ENCODE data around the gene MAFB. TPM values are rescaled to one million over a fixed set of nuclear protein-coding genes. Genes with fewer than 3 reads are reported as not detected.

The MAFB gene
- polyA plus RNA-seq, 1 of the 3 experiments (the other 2 are of a cell fraction) = 0.08 TPM

DNA sequence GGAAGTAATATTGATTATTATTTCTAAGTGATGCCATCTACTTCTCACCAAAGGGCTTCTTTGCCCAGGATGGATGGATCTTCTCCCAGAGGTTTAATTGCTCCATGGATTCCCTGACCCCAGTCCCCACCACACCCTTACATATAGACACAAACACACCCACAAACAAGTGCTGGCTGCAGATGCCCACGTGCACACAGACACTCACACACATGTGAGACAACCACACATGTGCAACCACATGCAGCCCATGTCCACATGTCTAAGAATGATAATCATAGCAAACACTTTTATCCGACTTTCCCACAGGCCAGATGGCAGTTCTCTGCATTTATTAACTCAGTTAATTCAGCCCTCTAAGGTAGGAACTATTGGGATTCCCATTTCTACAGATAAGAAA is 44.2 kb downstream of the MAFB start:
- DNase-seq = no peak
- H3K9ac ChIP-seq = no peak overlapping the region
- CTCF ChIA-PET = no interaction called here
- no peaks in the 10 kb centered on the region for H3K79me2 ChIP-seq (ENCODE audit: insufficient read depth)
- no peaks in the 10 kb centered on the region for H3F3A ChIP-seq (replicated peaks; ENCODE audit: insufficient read depth)
- H3K9me3 ChIP-seq = no peaks in the 10 kb centered on the region
- H3K9me2 ChIP-seq = no peaks in the 10 kb centered on the region
- H3K36me3 ChIP-seq (replicated peaks in 1 of 2; ENCODE audit: control insufficient read depth in 1 of 2, insufficient read depth in 2 of 2, low read length in 1 of 2) = no peaks in the 10 kb centered on the region
- TF ChIP-seq, protein P1, sequence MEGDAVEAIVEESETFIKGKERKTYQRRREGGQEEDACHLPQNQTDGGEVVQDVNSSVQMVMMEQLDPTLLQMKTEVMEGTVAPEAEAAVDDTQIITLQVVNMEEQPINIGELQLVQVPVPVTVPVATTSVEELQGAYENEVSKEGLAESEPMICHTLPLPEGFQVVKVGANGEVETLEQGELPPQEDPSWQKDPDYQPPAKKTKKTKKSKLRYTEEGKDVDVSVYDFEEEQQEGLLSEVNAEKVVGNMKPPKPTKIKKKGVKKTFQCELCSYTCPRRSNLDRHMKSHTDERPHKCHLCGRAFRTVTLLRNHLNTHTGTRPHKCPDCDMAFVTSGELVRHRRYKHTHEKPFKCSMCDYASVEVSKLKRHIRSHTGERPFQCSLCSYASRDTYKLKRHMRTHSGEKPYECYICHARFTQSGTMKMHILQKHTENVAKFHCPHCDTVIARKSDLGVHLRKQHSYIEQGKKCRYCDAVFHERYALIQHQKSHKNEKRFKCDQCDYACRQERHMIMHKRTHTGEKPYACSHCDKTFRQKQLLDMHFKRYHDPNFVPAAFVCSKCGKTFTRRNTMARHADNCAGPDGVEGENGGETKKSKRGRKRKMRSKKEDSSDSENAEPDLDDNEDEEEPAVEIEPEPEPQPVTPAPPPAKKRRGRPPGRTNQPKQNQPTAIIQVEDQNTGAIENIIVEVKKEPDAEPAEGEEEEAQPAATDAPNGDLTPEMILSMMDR (IDR thresholded peaks at IDR 0.05) = no peak
- TF ChIP-seq MEF2A (IDR thresholded peaks at IDR 0.05; ENCODE audit: borderline replicate concordance, low read depth) (no peak), RCOR1 (IDR thresholded peaks at IDR 0.05; ENCODE audit: low read length) (no peak), JUND (IDR thresholded peaks at IDR 0.05) (no peak), RXRA (IDR thresholded peaks at IDR 0.05; ENCODE audit: borderline replicate concordance, low read depth) (no peak), NFIC (IDR thresholded peaks at IDR 0.05; ENCODE audit: borderline replicate concordance) (no peak), RFX5 (IDR thresholded peaks at IDR 0.05; ENCODE audit: low read length) (no peak), EP300 (IDR thresholded peaks at IDR 0.05; ENCODE audit: borderline replicate concordance in 1 of 2, low read depth in 1 of 2, low read length in 1 of 2) (no peak), FOXJ3 (CRISPR knock-in tag; IDR thresholded peaks at IDR 0.05) (no peak), TAF1 (IDR thresholded peaks at IDR 0.05; ENCODE audit: borderline replicate concordance, low read depth, low read length) (no peak)
- TF ChIP-seq, protein P2, sequence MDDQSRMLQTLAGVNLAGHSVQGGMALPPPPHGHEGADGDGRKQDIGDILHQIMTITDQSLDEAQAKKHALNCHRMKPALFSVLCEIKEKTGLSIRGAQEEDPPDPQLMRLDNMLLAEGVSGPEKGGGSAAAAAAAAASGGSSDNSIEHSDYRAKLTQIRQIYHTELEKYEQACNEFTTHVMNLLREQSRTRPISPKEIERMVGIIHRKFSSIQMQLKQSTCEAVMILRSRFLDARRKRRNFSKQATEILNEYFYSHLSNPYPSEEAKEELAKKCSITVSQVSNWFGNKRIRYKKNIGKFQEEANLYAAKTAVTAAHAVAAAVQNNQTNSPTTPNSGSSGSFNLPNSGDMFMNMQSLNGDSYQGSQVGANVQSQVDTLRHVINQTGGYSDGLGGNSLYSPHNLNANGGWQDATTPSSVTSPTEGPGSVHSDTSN (IDR thresholded peaks at IDR 0.05) = no peak
- TF ChIP-seq, protein P3, sequence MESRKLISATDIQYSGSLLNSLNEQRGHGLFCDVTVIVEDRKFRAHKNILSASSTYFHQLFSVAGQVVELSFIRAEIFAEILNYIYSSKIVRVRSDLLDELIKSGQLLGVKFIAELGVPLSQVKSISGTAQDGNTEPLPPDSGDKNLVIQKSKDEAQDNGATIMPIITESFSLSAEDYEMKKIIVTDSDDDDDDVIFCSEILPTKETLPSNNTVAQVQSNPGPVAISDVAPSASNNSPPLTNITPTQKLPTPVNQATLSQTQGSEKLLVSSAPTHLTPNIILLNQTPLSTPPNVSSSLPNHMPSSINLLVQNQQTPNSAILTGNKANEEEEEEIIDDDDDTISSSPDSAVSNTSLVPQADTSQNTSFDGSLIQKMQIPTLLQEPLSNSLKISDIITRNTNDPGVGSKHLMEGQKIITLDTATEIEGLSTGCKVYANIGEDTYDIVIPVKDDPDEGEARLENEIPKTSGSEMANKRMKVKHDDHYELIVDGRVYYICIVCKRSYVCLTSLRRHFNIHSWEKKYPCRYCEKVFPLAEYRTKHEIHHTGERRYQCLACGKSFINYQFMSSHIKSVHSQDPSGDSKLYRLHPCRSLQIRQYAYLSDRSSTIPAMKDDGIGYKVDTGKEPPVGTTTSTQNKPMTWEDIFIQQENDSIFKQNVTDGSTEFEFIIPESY (IDR thresholded peaks at IDR 0.05; ENCODE audit: borderline replicate concordance, low read depth) = no peak
- POLR2A ChIA-PET = no interaction called here
- H3K4me2 ChIP-seq = no peak overlapping the region
- H3K27ac ChIP-seq (ENCODE audit: low read depth in 2 of 2, low read length in 1 of 2) = no peak overlapping the region
- peaks cover 5 to 12% of the 10 kb centered on the region in 2 experiments; a peak in 2 of 4 replicates for H3K4me1 ChIP-seq (ENCODE audit: control insufficient read depth in 1 of 2, insufficient read depth in 2 of 2, low read depth in 1 of 2, low read length in 1 of 2)
- H4K20me1 ChIP-seq (ENCODE audit: insufficient read depth) = no peaks in the 10 kb centered on the region
- H3K4me3 ChIP-seq (ENCODE audit: low read depth in 2 of 2, low read length in 1 of 2) = no peak overlapping the region
- no peaks in the 10 kb centered on the region for H3K27me3 ChIP-seq (ENCODE audit: insufficient read depth)
- WGBS (ENCODE audit: low lambda C conversion rate) = 17% methylated on average over 2 of the region's 2 CpGs
- no peak overlapping the region for H2AFZ ChIP-seq (ENCODE audit: low read depth)

DNA sequence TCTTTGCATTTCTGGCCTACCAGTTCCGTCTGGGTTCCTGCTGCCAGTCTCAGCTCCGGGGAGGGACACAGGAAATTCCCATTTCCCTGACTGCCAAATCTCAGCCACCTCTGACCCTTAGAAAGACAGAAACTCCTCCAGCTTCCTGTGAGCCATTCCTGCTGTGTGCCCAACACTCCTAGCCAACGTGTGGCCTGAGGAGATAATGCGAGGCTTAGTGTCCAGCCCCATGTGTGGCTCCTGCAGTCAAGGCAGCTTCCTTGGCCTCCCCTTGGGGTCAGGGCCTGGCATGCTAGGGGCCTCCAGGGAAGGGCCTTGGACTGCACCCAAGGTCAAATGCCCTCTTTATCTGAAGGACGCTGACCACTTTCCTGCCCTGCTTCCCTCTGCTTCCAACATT is 45.1 kb downstream of the MAFB start:
- Histone ChIP-seq H3K4me2 (no peak overlapping the region), H4K20me1 (ENCODE audit: insufficient read depth) (no peaks in the 10 kb centered on the region), H3K9me3 (no peaks in the 10 kb centered on the region), H3K27me3 (ENCODE audit: insufficient read depth) (no peaks in the 10 kb centered on the region), H2AFZ (ENCODE audit: low read depth) (no peak overlapping the region), H3K4me1 (ENCODE audit: control insufficient read depth in 1 of 2, insufficient read depth in 2 of 2, low read depth in 1 of 2, low read length in 1 of 2) (peaks cover 5 to 11% of the 10 kb centered on the region in 2 experiments; a peak in 2 of 4 replicates), H3K4me3 (ENCODE audit: low read depth in 2 of 2, low read length in 1 of 2) (no peak overlapping the region), H3K9ac (no peak overlapping the region), H3F3A (replicated peaks; ENCODE audit: insufficient read depth) (no peaks in the 10 kb centered on the region), H3K9me2 (no peaks in the 10 kb centered on the region), H3K36me3 (replicated peaks in 1 of 2; ENCODE audit: control insufficient read depth in 1 of 2, insufficient read depth in 2 of 2, low read length in 1 of 2) (no peaks in the 10 kb centered on the region), H3K27ac (ENCODE audit: low read depth in 2 of 2, low read length in 1 of 2) (no peak overlapping the region), H3K79me2 (ENCODE audit: insufficient read depth) (no peaks in the 10 kb centered on the region)
- WGBS (ENCODE audit: low lambda C conversion rate) = 38% methylated on average over 3 of the region's 5 CpGs
- POLR2A ChIA-PET = no interaction called here
- CTCF ChIA-PET = no interaction called here
- no peak for DNase-seq
- TF ChIP-seq, protein P1 (IDR thresholded peaks at IDR 0.05) = no peak
